ENCODE measurements around the gene ZFAND6. TPM values are rescaled to one million over a fixed set of nuclear protein-coding genes. Genes with fewer than 3 reads are reported as not detected.
A peak's percentile ranks its signal among the peaks of the same experiment; 100 is the strongest.

The ZFAND6 gene
- total RNA-seq, 3 donors from 2014 or later = 141 to 193 (median 159) TPM

DNA sequence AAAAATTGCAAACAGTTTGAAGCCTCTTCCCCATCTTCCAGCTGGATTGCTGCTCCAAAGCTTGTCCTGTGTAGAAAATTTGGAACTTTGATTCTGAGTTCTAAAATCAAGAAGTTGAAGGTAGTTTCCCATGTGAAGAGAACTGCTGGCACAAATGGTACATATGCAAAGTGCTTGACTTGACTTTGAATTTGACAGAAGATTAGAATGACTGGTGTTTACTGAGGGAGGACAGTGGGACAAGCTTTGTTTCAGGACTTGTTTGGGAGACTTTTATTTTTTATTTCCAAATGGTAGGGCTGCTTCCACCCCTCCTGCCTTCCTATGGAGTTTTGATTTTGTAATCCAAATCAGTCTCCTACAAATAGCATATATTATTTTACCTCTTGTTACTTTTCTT lies 7.4 kb downstream of the ZFAND6 start:
- no peak overlapping the region for H3K27ac ChIP-seq
- no peaks in the 10 kb centered on the region for H3K4me1 ChIP-seq
- intact Hi-C loops (cut with DNase I; ENCODE audit: low total_unique reads) = no loop called here
- DNase-seq (ENCODE audit: low spot score in 2 of 2) = no peak
- H3K27me3 ChIP-seq = no peaks in the 10 kb centered on the region
- TF ChIP-seq POLR2AphosphoS5 (IDR thresholded peaks at IDR 0.05) (no peak), CTCF (IDR thresholded peaks at IDR 0.05) (no peak), POLR2A (IDR thresholded peaks at IDR 0.05) (no peak)
- H3K4me3 ChIP-seq = no peak overlapping the region
- no peaks in the 10 kb centered on the region for H3K9me3 ChIP-seq
- no peaks in the 10 kb centered on the region for H3K36me3 ChIP-seq

GRCh38 chr15:80068578-80068977 lies 9.1 kb downstream of the ZFAND6 start:
- no peak overlapping the region for H3K4me3 ChIP-seq
- no peak for DNase-seq (ENCODE audit: low spot score in 2 of 2)
- no peak for TF ChIP-seq CTCF (IDR thresholded peaks at IDR 0.05)
- TF ChIP-seq POLR2AphosphoS5 (IDR thresholded peaks at IDR 0.05) = no peak
- TF ChIP-seq POLR2A (IDR thresholded peaks at IDR 0.05) = no peak
- H3K36me3 ChIP-seq = no peaks in the 10 kb centered on the region
- no peak overlapping the region for H3K27ac ChIP-seq
- intact Hi-C loops (cut with DNase I; ENCODE audit: low total_unique reads) = no loop called here
- no peaks in the 10 kb centered on the region for H3K27me3 ChIP-seq
- no peaks in the 10 kb centered on the region for H3K9me3 ChIP-seq
- H3K4me1 ChIP-seq = peaks cover 0 to 7% of the 10 kb centered on the region in 2 donors

- no peak for DNase-seq (ENCODE audit: low spot score in 2 of 2)
- peaks cover 0 to 9% of the 10 kb centered on the region in 2 donors for H3K4me1 ChIP-seq
- H3K27me3 ChIP-seq = no peaks in the 10 kb centered on the region
- H3K36me3 ChIP-seq = no peaks in the 10 kb centered on the region
- H3K9me3 ChIP-seq = no peaks in the 10 kb centered on the region
- intact Hi-C loops (cut with DNase I; ENCODE audit: low total_unique reads) = no loop called here
- H3K27ac ChIP-seq = no peak overlapping the region
- TF ChIP-seq POLR2A (IDR thresholded peaks at IDR 0.05) (no peak), CTCF (IDR thresholded peaks at IDR 0.05) (no peak), POLR2AphosphoS5 (IDR thresholded peaks at IDR 0.05) (no peak)
- H3K4me3 ChIP-seq = no peak overlapping the region
These were observed 11.4 kb downstream of the ZFAND6 start for GRCh38 chr15:80070840-80071239.

GRCh38 chr15:80071652-80072051 lies 12.2 kb downstream of the ZFAND6 start:
- H3K9me3 ChIP-seq = no peaks in the 10 kb centered on the region
- H3K4me1 ChIP-seq = peaks cover 0 to 9% of the 10 kb centered on the region in 2 donors
- TF ChIP-seq POLR2A (IDR thresholded peaks at IDR 0.05) (no peak), POLR2AphosphoS5 (IDR thresholded peaks at IDR 0.05) (no peak), CTCF (IDR thresholded peaks at IDR 0.05) (no peak)
- no peak for DNase-seq (ENCODE audit: low spot score in 2 of 2)
- H3K36me3 ChIP-seq = no peaks in the 10 kb centered on the region
- no peak overlapping the region for H3K27ac ChIP-seq
- H3K27me3 ChIP-seq = no peaks in the 10 kb centered on the region
- intact Hi-C loops (cut with DNase I; ENCODE audit: low total_unique reads) = no loop called here
- H3K4me3 ChIP-seq = no peak overlapping the region

GRCh38 chr15:80072285-80072994 lies 13.0 kb downstream of the ZFAND6 start:
- intact Hi-C loops (cut with DNase I; ENCODE audit: low total_unique reads) = no loop called here
- no peak for DNase-seq (ENCODE audit: low spot score in 2 of 2)
- Histone ChIP-seq H3K36me3 (no peaks in the 10 kb centered on the region), H3K27me3 (no peaks in the 10 kb centered on the region), H3K27ac (no peak overlapping the region), H3K4me1 (peaks cover 0 to 9% of the 10 kb centered on the region in 2 donors), H3K9me3 (no peaks in the 10 kb centered on the region), H3K4me3 (peak overlapping the region; percentile 33 to 48 (median 39))
- no peak for TF ChIP-seq POLR2AphosphoS5 (IDR thresholded peaks at IDR 0.05)
- no peak for TF ChIP-seq CTCF (IDR thresholded peaks at IDR 0.05)
- TF ChIP-seq POLR2A (IDR thresholded peaks at IDR 0.05) = no peak

All from breast epithelium (tissue), 4 donors.